GM19193 (cell line): ENCODE data around the gene HES7.

Experiments
- POLR2A ChIP-seq: IDR thresholded peaks from 4 replicates; pipeline ENCODE4 v1.6.1; 2011; ENCODE audit not compliant: insufficient read depth, insufficient read length; ENCODE audit errors: extremely low read depth

HES7 gene

GRCh38 chr17:8105957-8106398, 17.9 kb downstream of the HES7 start:
- no peak for TF ChIP-seq POLR2A

- no peak for TF ChIP-seq POLR2A
Observed at GRCh38 chr17:8104911-8105310, 19.0 kb downstream of the HES7 start.

- TF ChIP-seq POLR2A: no peak
Observed at GRCh38 chr17:8103549-8103948, 20.4 kb downstream of the HES7 start.

GRCh38 chr17:8101721-8102120, 22.2 kb downstream of the HES7 start:
- no peak for TF ChIP-seq POLR2A

- no peak for TF ChIP-seq POLR2A
Observed at GRCh38 chr17:8100763-8101162, 23.1 kb downstream of the HES7 start.

- TF ChIP-seq POLR2A: no peak
Observed at GRCh38 chr17:8100111-8100510, 23.8 kb downstream of the HES7 start.

GRCh38 chr17:8096541-8096940, 27.4 kb downstream of the HES7 start:
- TF ChIP-seq POLR2A: no peak

GRCh38 chr17:8095361-8095760, 28.5 kb downstream of the HES7 start:
- no peak for TF ChIP-seq POLR2A

GRCh38 chr17:8091033-8091687, 32.7 kb downstream of the HES7 start:
- peak; percentile 40 for TF ChIP-seq POLR2A

GRCh38 chr17:8089728-8090127, 34.2 kb downstream of the HES7 start:
- TF ChIP-seq POLR2A: no peak

- TF ChIP-seq POLR2A: no peak
Observed at GRCh38 chr17:8087952-8088230, 36.0 kb downstream of the HES7 start.

- TF ChIP-seq POLR2A: no peak
Observed at GRCh38 chr17:8087075-8087951, 36.6 kb downstream of the HES7 start, which contains the start of gene ALOX12B. Gene ALOX12B, minus strand, starts transcription at chr17:8087716. Its CDS starts 274 bp downstream, at chr17:8087442.

- no peak for TF ChIP-seq POLR2A
Observed at GRCh38 chr17:8084250-8084649, 39.7 kb downstream of the HES7 start.

GRCh38 chr17:8082292-8082691, 41.6 kb downstream of the HES7 start:
- TF ChIP-seq POLR2A: no peak

- no peak for TF ChIP-seq POLR2A
Observed at GRCh38 chr17:8081876-8082275, 42.0 kb downstream of the HES7 start.

- TF ChIP-seq POLR2A: no peak
Observed at GRCh38 chr17:8080799-8081219, 43.1 kb downstream of the HES7 start.
